HG03103 (cell line): ENCODE results near the gene MAGEA12.
"Not testable (repeated sequence)": the region's sequence is repeated elsewhere in the genome, so short reads cannot be mapped to it uniquely, and the experiment has no call there.

Source experiments
- ATAC-seq: cut with Tn5 transposase; IDR thresholded peaks from one replicate; pipeline ENCODE4 v1.9.1; 2021; ENCODE audit warnings: low read depth; ENCODE audit not compliant: unreplicated experiment

The MAGEA12 gene

GRCh38 chrX:152733261-152733975 lies at the start of gene MAGEA12, which contains the start of gene CSAG1:
Gene MAGEA12, plus strand, starts transcription at chrX:152733757. Its CDS starts 2,405 bp downstream, at chrX:152736162.
Gene CSAG1, minus strand, starts transcription at chrX:152733721. Its CDS starts 1,261 bp downstream, at chrX:152732460.
- no peak for ATAC-seq

- not testable (repeated sequence) for ATAC-seq
Measured at GRCh38 chrX:152697952-152698931, 35.3 kb upstream of the MAGEA12 start, which contains the start of gene MAGEA3. Gene MAGEA3, plus strand, starts transcription at chrX:152698794. Its CDS starts 2,039 bp downstream, at chrX:152700833.

GRCh38 chrX:152700390-152700789 lies 33.2 kb upstream of the MAGEA12 start:
- not testable (repeated sequence) for ATAC-seq

- ATAC-seq, result not testable (repeated sequence)
Measured at GRCh38 chrX:152706500-152706899, 27.1 kb upstream of the MAGEA12 start.

GRCh38 chrX:152709173-152709572 lies 24.4 kb upstream of the MAGEA12 start, which contains the start of gene CSAG2:
Gene CSAG2, minus strand, starts transcription at chrX:152709273. Its CDS starts 161 bp downstream, at chrX:152709112.
- ATAC-seq, result not testable (repeated sequence)

- ATAC-seq, result not testable (repeated sequence)
Measured at GRCh38 chrX:152713195-152713594, 20.4 kb upstream of the MAGEA12 start.

GRCh38 chrX:152713815-152714787 lies 19.5 kb upstream of the MAGEA12 start, which contains the start of gene MAGEA2B:
Gene MAGEA2B, plus strand, starts transcription at chrX:152714628. Its CDS starts 2,479 bp downstream, at chrX:152717107.
- ATAC-seq, result not testable (repeated sequence)

- ATAC-seq, result no peak
Measured at GRCh38 chrX:152725409-152725808, 8.1 kb upstream of the MAGEA12 start.

- not testable (repeated sequence) for ATAC-seq
Measured at GRCh38 chrX:152734143-152734858, 744 bp downstream of the MAGEA12 start.

GRCh38 chrX:152735101-152735500 lies 1.5 kb downstream of the MAGEA12 start:
- no peak for ATAC-seq

- ATAC-seq, result no peak
Measured at GRCh38 chrX:152735860-152736511, 2.4 kb downstream of the MAGEA12 start.

GRCh38 chrX:152736528-152736927 lies 3.0 kb downstream of the MAGEA12 start:
- ATAC-seq, result not testable (repeated sequence)

- no peak for ATAC-seq
Measured at GRCh38 chrX:152738560-152738959, 5.0 kb downstream of the MAGEA12 start.

- ATAC-seq, result not testable (repeated sequence)
Measured at GRCh38 chrX:152753686-152754650, 20.4 kb downstream of the MAGEA12 start, which contains the start of gene MAGEA2. Gene MAGEA2, minus strand, starts transcription at chrX:152753842. Its CDS starts 2,479 bp downstream, at chrX:152751363.

GRCh38 chrX:152754871-152755270 lies 21.3 kb downstream of the MAGEA12 start:
- ATAC-seq, result not testable (repeated sequence)

GRCh38 chrX:152758918-152759317 lies 25.4 kb downstream of the MAGEA12 start, which contains the start of gene CSAG3:
Gene CSAG3, plus strand, starts transcription at chrX:152759218.
- not testable (repeated sequence) for ATAC-seq

GRCh38 chrX:152759544-152759943 lies 26.0 kb downstream of the MAGEA12 start:
- ATAC-seq, result not testable (repeated sequence)
